Calu3 (cell line): Measurements from ENCODE around the gene DMRTA2. TPM values are rescaled to one million over a fixed set of nuclear protein-coding genes. Genes with fewer than 3 reads are reported as not detected.

Experiments used
- BruUV-seq: library from RNA; stranded (reverse); fragments of 400-500 nt; replicated peaks from 2 replicates; lab custom pipeline; 2021; lab: Mats Ljungman, UMichigan
- CTCF ChIA-PET: fragments of 300-600 bp; sonication (Branson Sonifier 250); formaldehyde crosslinking; loops from one replicate; lab custom pipeline; 2022; ENCODE audit warnings: antibody characterized with exemption; lab: Charles Lee
- DNase-seq: peaks from one replicate; pipeline ENCODE4 v3.0.0; 2022
- H3K27ac Mint-ChIP-seq: one replicate; pipeline ENCODE4 v1.8.0; 2022; ENCODE audit warnings: mixed read lengths; ENCODE audit not compliant: unreplicated experiment
- H3K27me3 Mint-ChIP-seq: one replicate; pipeline ENCODE4 v1.8.0; 2022; ENCODE audit warnings: mixed read lengths; ENCODE audit not compliant: unreplicated experiment
- H3K36me3 Mint-ChIP-seq: one replicate; pipeline ENCODE4 v1.8.0; 2022; ENCODE audit warnings: mild to moderate bottlenecking, moderate library complexity, mixed read lengths; ENCODE audit not compliant: insufficient read depth, unreplicated experiment
- H3K4me1 Mint-ChIP-seq: one replicate; pipeline ENCODE4 v1.8.0; 2022; ENCODE audit warnings: mild to moderate bottlenecking, low read depth, mixed read lengths; ENCODE audit not compliant: unreplicated experiment
- H3K4me3 Mint-ChIP-seq: one replicate; pipeline ENCODE4 v1.8.0; 2022; ENCODE audit warnings: mild to moderate bottlenecking, low read depth, moderate library complexity, mixed read lengths; ENCODE audit not compliant: unreplicated experiment
- H3K9me3 Mint-ChIP-seq: one replicate; pipeline ENCODE4 v1.8.0; 2022; ENCODE audit warnings: low read depth, mixed read lengths; ENCODE audit not compliant: unreplicated experiment
- CTCF ChIP-seq: fragments of 200-600 bp; IDR thresholded peaks from one replicate; pipeline ENCODE4 v1.8.0; 2022; ENCODE audit warnings: antibody characterized with exemption; ENCODE audit not compliant: unreplicated experiment
- intact Hi-C: fragments of 100-400 bp; cut with micrococcal nuclease; formaldehyde crosslinking; loops from one replicate; pipeline ENCODE4 v1.10.0; 2022; ENCODE audit not compliant: unreplicated experiment
- total RNA-seq: library from RNA; stranded (reverse); gene quantifications from 2 replicates; pipeline ENCODE4 v1.2.3, GENCODE V29; 2022

Gene DMRTA2
- total RNA-seq, 1 experiment from 2014 or later = 0.19 TPM

- H3K36me3 Mint-ChIP-seq = peaks cover 15% of the 10 kb centered on the region
Measured at GRCh38 chr1:50430010-50430405, 6.8 kb upstream of the DMRTA2 start.

GRCh38 chr1:50427818-50428779 is 4.9 kb upstream of the DMRTA2 start:
- H3K4me3 Mint-ChIP-seq = peak overlapping the region; percentile 68

More at GRCh38 chr1:50430010-50430405, 6.8 kb upstream of the DMRTA2 start:
- no peak for TF ChIP-seq CTCF
- intact Hi-C loops = no loop called here
- H3K27me3 Mint-ChIP-seq = peaks cover 58% of the 10 kb centered on the region
- no peaks in the 10 kb centered on the region for H3K9me3 Mint-ChIP-seq
- H3K4me1 Mint-ChIP-seq = peaks cover 14% of the 10 kb centered on the region
- no peak overlapping the region for H3K27ac Mint-ChIP-seq
- BruUV-seq = no TSS peak
- CTCF ChIA-PET = no interaction called here
- no peak for DNase-seq
- no peak overlapping the region for H3K4me3 Mint-ChIP-seq

GRCh38 chr1:50427086-50427817 is 4.0 kb upstream of the DMRTA2 start:
- H3K27me3 Mint-ChIP-seq = peaks cover 74% of the 10 kb centered on the region
- no peak for TF ChIP-seq CTCF
- intact Hi-C loops = no loop called here
- H3K27ac Mint-ChIP-seq = no peak overlapping the region
- no TSS peak for BruUV-seq
- H3K9me3 Mint-ChIP-seq = no peaks in the 10 kb centered on the region
- peak overlapping the region; percentile 68 for H3K4me3 Mint-ChIP-seq
- CTCF ChIA-PET = interaction anchor here (0.6 kb wide), 1 partner anchor 461 kb away, joined by 3 read pairs; no protein-coding TSS in a partner anchor
- peaks cover 6% of the 10 kb centered on the region for H3K36me3 Mint-ChIP-seq
- peaks cover 14% of the 10 kb centered on the region for H3K4me1 Mint-ChIP-seq
- no peak for DNase-seq

More at GRCh38 chr1:50427818-50428779, 4.9 kb upstream of the DMRTA2 start:
- TF ChIP-seq CTCF = no peak
- CTCF ChIA-PET = no interaction called here
- Mint-ChIP-seq H3K27me3 (peaks cover 74% of the 10 kb centered on the region), H3K36me3 (peaks cover 6% of the 10 kb centered on the region), H3K27ac (no peak overlapping the region), H3K4me1 (peaks cover 14% of the 10 kb centered on the region), H3K9me3 (no peaks in the 10 kb centered on the region)
- intact Hi-C loops = no loop called here
- BruUV-seq = no TSS peak
- DNase-seq = no peak

- DNase-seq = no peak
- peaks cover 6% of the 10 kb centered on the region for H3K36me3 Mint-ChIP-seq
- intact Hi-C loops = no loop called here
Measured at GRCh38 chr1:50426702-50427085, 3.5 kb upstream of the DMRTA2 start.

More at GRCh38 chr1:50426702-50427085, 3.5 kb upstream of the DMRTA2 start:
- Mint-ChIP-seq H3K9me3 (no peaks in the 10 kb centered on the region), H3K4me3 (peak overlapping the region; percentile 68), H3K4me1 (peaks cover 14% of the 10 kb centered on the region), H3K27ac (no peak overlapping the region), H3K27me3 (peaks cover 74% of the 10 kb centered on the region)
- CTCF ChIA-PET = interaction anchor here (0.6 kb wide), 1 partner anchor 461 kb away, joined by 3 read pairs; no protein-coding TSS in a partner anchor
- no TSS peak for BruUV-seq
- no peak for TF ChIP-seq CTCF
